LNCaP clone FGC (cell line): Measurements from ENCODE around the gene RNF180.

Experiments used
- DNase-seq: peaks from one replicate; pipeline ENCODE4 v3.0.0-alpha.2; 2011; ENCODE audit warnings: low read depth
- H3K4me3 ChIP-seq: 2 replicates; pipeline ENCODE4 v1.5.1; 2011; ENCODE audit warnings: mild to moderate bottlenecking, low read depth, low read length, control low read depth
- CTCF ChIP-seq: IDR thresholded peaks from 2 replicates; pipeline ENCODE4 v1.5.1; 2012; ENCODE audit warnings: mild to moderate bottlenecking; ENCODE audit not compliant: control insufficient read depth, insufficient read depth; ENCODE audit errors: extremely low read depth

The RNF180 gene

GRCh38 chr5:64295101-64295500 lies 129.5 kb downstream of the RNF180 start:
- no peak overlapping the region for H3K4me3 ChIP-seq
- no peak for DNase-seq
- no peak for TF ChIP-seq CTCF

- no peak overlapping the region for H3K4me3 ChIP-seq
- TF ChIP-seq CTCF: no peak
- no peak for DNase-seq
These were observed 132.9 kb downstream of the RNF180 start for GRCh38 chr5:64298586-64298985.

GRCh38 chr5:64299805-64300204 lies 134.2 kb downstream of the RNF180 start:
- DNase-seq: no peak
- H3K4me3 ChIP-seq: no peak overlapping the region
- TF ChIP-seq CTCF: no peak

- H3K4me3 ChIP-seq: no peak overlapping the region
- TF ChIP-seq CTCF: no peak
- no peak for DNase-seq
These were observed 135.9 kb downstream of the RNF180 start for GRCh38 chr5:64301566-64301965.

DNA sequence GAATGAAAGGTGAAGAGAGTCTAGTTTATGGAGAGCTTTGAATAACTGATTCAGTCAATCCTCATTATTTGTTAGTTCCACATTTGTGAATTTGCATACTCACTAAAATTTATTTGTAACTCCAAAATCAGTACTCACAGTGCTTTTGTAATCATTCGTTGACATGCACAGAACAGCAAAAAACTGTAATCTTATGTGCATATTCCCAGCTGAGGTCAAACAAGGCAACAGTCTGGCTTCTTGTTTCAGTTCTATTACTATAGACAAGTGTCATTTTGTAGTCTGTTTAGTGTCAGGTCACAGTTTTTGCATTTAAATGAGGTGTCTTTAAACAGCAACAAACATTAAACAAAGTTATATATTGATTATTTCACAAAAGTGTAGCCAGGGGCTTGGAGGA lies 142.5 kb downstream of the RNF180 start:
- no peak for DNase-seq
- no peak overlapping the region for H3K4me3 ChIP-seq
- TF ChIP-seq CTCF: no peak

- no peak overlapping the region for H3K4me3 ChIP-seq
- no peak for DNase-seq
- no peak for TF ChIP-seq CTCF
These were observed 146.8 kb downstream of the RNF180 start for GRCh38 chr5:64312491-64312890.

DNA sequence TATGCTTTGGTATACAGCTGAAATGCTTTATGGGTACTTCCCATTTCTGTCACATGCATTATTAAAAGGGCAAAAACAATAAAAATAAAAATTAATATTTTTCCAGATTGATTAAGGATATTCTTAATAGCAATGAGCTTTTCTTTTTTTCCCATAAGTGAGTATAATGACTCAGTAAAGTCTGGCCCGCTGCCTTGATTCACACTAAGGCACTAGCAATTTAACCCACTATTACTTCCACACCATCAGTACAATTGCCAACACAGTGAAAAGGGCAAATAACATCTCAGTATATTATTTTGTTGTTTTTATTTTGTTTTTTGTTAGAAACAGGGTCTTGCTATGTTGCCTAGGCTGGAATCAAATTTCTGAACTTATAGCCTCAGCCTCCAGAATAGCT lies 150.1 kb downstream of the RNF180 start:
- H3K4me3 ChIP-seq: no peak overlapping the region
- no peak for TF ChIP-seq CTCF
- no peak for DNase-seq
